Type B pancreatic cell (in vitro differentiated cells): ENCODE data around the gene WAS. TPM values are rescaled to one million over a fixed set of nuclear protein-coding genes. Genes with fewer than 3 reads are reported as not detected.
A peak's percentile ranks its signal among the peaks of the same experiment; 100 is the strongest.
"Not testable (repeated sequence)": the region's sequence is repeated elsewhere in the genome, so short reads cannot be mapped to it uniquely, and the experiment has no call there.

Experiments used
- DNase-seq: peaks from one replicate; pipeline ENCODE4 v3.0.0; 2021; ENCODE audit warnings: mixed read lengths; ENCODE audit not compliant: unreplicated experiment; ENCODE audit errors: extremely low spot score
- H3K27ac Mint-ChIP-seq: 2 replicates; pipeline ENCODE4 v1.8.0; 2021; ENCODE audit warnings: mild to moderate bottlenecking, mixed read lengths
- H3K27me3 Mint-ChIP-seq: 2 replicates; pipeline ENCODE4 v1.8.0; 2021; ENCODE audit warnings: mixed read lengths
- H3K36me3 Mint-ChIP-seq: 2 replicates; pipeline ENCODE4 v1.8.0; 2021; ENCODE audit warnings: mixed read lengths
- H3K4me1 Mint-ChIP-seq: one replicate; pipeline ENCODE4 v1.8.0; 2021; ENCODE audit warnings: mixed read lengths; ENCODE audit not compliant: unreplicated experiment
- H3K4me3 Mint-ChIP-seq: 2 replicates; pipeline ENCODE4 v1.8.0; 2021; ENCODE audit warnings: mild to moderate bottlenecking, mixed read lengths
- H3K9me3 Mint-ChIP-seq: 2 replicates; pipeline ENCODE4 v1.8.0; 2021; ENCODE audit warnings: mixed read lengths
- total RNA-seq: library from RNA; stranded (reverse); gene quantifications from 2 replicates; pipeline ENCODE4 v1.2.1, GENCODE V29; 2021; ENCODE audit warnings: low replicate concordance
- TF ChIP-seq, protein P1 (sequence below): fragments of 200-600 bp; sonication (generic); conservative IDR thresholded peaks from 2 replicates; pipeline ENCODE4 v1.5.0; 2021; ENCODE audit warnings: antibody characterized with exemption, mild to moderate bottlenecking

Gene WAS
- total RNA-seq, 1 donor from 2014 or later = 0.82 TPM

DNA sequence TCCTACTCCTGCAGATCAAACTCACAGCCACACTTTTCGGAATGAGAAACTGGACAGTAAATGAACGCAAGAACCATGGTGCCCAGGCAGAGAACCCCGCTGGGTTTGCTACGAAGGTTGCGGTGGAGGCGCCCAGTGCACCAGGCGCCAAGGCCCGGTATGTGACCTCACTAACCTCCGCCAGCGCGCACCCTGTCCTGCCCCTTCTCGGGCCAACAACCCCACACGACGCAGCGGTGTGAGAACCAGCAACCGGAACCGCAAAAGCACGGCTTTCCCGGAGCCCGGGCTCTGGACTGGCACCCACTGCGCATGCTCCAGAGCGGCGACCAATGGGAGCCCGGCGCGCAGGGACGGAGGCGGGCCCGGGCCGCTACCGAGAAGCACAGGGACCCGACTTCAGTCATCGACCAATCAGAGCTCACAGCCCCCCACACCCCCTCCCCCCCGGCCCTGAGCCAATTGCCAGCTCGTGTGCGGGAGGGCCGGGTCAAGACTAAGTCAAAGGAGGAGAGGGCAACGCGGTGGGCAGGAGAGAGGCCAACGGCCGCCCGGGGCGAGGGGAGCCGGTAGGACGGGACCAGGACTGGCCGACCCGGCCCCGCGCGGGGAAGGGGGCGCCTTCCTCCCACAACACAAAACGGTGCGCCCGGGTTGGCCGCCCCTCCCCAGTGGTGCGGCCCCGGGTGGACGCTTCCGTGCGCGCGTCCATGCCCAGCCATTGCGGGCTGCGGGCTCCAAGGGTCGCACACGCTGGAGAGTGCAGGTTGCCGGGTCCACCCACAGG lies 7.3 kb upstream of the WAS start:
- DNase-seq = peak; percentile 91
- peak overlapping the region; percentile 90 for H3K27ac Mint-ChIP-seq
- peak overlapping the region; percentile 95 for H3K4me3 Mint-ChIP-seq
- peaks cover 8% of the 10 kb centered on the region for H3K4me1 Mint-ChIP-seq
- TF ChIP-seq, protein P1, sequence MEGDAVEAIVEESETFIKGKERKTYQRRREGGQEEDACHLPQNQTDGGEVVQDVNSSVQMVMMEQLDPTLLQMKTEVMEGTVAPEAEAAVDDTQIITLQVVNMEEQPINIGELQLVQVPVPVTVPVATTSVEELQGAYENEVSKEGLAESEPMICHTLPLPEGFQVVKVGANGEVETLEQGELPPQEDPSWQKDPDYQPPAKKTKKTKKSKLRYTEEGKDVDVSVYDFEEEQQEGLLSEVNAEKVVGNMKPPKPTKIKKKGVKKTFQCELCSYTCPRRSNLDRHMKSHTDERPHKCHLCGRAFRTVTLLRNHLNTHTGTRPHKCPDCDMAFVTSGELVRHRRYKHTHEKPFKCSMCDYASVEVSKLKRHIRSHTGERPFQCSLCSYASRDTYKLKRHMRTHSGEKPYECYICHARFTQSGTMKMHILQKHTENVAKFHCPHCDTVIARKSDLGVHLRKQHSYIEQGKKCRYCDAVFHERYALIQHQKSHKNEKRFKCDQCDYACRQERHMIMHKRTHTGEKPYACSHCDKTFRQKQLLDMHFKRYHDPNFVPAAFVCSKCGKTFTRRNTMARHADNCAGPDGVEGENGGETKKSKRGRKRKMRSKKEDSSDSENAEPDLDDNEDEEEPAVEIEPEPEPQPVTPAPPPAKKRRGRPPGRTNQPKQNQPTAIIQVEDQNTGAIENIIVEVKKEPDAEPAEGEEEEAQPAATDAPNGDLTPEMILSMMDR = no peak
- no peaks in the 10 kb centered on the region for H3K9me3 Mint-ChIP-seq
- H3K27me3 Mint-ChIP-seq = no peaks in the 10 kb centered on the region
- no peaks in the 10 kb centered on the region for H3K36me3 Mint-ChIP-seq

DNA sequence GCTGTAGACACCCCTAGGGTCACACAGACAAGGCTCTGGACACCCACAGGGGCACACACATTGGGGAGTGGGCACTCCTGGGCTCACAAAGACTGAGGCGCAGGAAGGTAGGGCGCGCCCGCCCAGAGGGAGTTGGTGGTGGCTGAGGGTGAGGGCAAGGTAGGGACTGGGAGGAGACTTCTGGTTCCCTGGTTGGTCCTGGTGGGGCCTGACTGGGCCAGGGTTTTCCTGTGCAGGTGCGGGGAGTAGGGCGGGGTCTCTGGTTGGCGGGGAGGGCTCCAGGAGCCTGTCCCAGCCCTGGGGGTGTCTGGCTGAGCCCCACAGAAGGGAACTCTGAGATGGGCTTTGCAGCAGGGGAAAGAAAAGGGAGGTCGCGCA lies 6.7 kb upstream of the WAS start:
- Mint-ChIP-seq H3K4me3 (peak overlapping the region; percentile 95), H3K27me3 (no peaks in the 10 kb centered on the region), H3K36me3 (no peaks in the 10 kb centered on the region), H3K27ac (peak overlapping the region; percentile 90), H3K4me1 (peaks cover 8% of the 10 kb centered on the region), H3K9me3 (no peaks in the 10 kb centered on the region)
- no peak for DNase-seq
- TF ChIP-seq, protein P1 = no peak

DNA sequence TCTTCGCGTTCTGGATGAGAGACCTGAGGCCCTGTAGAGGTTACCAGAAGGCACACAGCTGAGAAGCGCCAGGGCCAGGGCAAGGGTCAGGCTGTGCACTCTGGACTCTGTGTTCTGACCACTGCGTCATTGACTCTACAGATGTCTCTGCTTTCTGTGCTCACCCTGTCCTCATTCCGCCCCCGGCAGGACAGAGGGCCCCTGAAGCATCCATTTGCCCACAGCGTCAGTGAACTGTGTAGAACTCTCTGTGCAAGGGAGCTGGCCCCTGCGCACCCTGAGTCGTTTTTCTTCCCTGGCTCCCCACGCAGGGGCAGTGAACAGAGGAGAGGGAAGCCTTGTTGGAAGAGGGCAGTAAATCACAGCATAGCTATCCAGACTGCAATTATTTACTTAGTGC lies 6.1 kb upstream of the WAS start:
- Mint-ChIP-seq H3K4me3 (peak overlapping the region; percentile 95), H3K36me3 (no peaks in the 10 kb centered on the region), H3K27ac (peak overlapping the region; percentile 90), H3K4me1 (peaks cover 8% of the 10 kb centered on the region), H3K27me3 (no peaks in the 10 kb centered on the region), H3K9me3 (no peaks in the 10 kb centered on the region)
- DNase-seq = no peak
- TF ChIP-seq, protein P1 = no peak

DNA sequence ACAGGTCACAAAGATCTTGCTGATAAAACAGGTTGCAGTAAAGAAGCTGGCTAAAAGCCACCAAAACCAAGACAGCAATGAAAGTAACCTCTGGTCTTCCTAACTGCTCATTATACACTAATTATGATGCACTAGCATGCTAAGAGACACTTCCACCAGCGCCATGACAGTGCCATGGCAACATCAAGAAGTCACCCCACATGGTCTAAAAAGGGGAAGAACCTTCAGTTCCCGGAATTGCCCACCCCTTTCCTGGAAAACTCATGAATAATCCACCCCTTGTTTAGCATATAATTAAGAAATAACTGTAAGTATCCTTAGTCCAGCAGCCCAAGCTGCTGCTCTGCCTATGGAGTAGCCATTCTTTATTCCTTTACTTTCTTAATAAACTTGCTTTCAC lies 3.1 kb upstream of the WAS start:
- not testable (repeated sequence) for H3K4me3 Mint-ChIP-seq, H3K27me3 Mint-ChIP-seq, H3K9me3 Mint-ChIP-seq, H3K4me1 Mint-ChIP-seq, H3K27ac Mint-ChIP-seq, H3K36me3 Mint-ChIP-seq, DNase-seq

DNA sequence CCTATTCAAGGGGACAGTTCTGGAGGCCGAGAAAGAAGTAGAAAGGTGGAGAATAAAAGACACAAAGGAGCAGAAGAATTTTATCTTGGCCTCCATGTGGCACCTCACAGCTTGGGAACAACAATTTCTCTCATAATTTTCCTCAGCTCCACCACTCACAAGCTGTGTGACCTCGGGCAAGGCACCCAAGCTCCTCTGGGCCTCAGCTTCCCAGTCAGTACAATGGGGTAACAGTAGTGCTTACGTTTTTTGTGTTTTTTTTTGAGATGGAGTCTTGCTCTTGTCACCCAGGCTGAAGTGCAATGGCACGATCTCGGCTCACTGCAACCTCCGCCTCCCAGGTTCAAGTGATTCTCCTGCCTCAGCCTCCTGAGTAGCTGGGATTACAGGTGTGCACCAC lies 2.7 kb upstream of the WAS start:
- H3K27ac Mint-ChIP-seq, H3K36me3 Mint-ChIP-seq, DNase-seq, H3K27me3 Mint-ChIP-seq, H3K4me1 Mint-ChIP-seq, H3K9me3 Mint-ChIP-seq, H3K4me3 Mint-ChIP-seq: not testable (repeated sequence)

DNA sequence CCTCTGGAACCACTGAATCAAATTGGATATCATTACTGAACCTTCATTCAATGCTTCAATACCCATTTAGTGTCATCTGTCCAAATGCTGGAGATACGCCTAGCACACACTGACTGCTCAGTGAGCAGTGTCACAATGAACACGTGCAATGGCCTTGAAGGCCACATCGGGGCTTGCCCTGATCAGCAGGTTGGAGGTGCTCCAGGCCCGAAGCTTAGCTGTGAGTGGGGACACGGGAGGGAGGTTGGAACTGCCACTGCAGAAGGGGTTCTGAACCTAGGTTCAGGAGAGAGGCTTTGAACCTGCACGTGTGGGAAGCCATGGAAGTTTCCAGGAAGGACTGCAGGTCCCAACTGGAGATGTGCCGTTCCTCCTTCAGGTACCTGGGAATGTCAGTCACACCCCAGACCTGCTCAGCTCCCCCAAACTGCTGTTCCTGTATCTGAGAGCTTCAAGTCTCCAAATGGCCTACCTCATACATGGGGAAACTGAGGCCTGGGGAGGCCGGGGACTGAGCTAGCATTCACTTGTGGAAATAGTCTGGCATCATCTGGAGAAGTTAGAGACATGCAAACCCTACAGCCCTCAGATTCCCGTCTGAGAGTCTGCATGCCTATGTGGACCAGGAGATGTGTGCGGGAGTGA lies 1.9 kb upstream of the WAS start:
- no peaks in the 10 kb centered on the region for H3K36me3 Mint-ChIP-seq
- H3K9me3 Mint-ChIP-seq = no peaks in the 10 kb centered on the region
- TF ChIP-seq, protein P1 = no peak
- H3K27me3 Mint-ChIP-seq = peaks cover 13% of the 10 kb centered on the region
- no peak overlapping the region for H3K27ac Mint-ChIP-seq
- no peak for DNase-seq
- H3K4me1 Mint-ChIP-seq = peaks cover 8% of the 10 kb centered on the region
- H3K4me3 Mint-ChIP-seq = no peak overlapping the region

DNA sequence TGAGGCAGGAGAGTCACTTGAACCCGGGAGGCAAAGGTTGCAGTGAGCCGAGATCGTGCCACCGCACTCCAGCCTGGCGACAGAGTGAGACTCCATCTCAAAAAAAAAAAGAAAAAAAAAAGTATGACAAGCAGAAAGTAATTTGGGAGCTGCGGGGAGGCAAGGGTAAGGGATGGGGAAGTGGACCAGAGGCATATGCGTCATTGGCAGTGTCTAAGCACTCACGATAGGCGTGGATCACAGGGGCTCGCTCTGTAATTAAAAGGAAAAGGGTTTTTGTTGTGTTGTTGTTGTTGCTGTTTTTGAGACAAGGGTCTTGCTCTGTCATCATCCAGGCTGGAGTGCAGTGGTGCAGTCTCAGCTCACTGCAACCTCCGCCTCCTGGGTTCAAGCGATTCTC lies 804 bp upstream of the WAS start:
- DNase-seq, H3K27ac Mint-ChIP-seq, H3K9me3 Mint-ChIP-seq, H3K36me3 Mint-ChIP-seq, H3K4me3 Mint-ChIP-seq, H3K4me1 Mint-ChIP-seq: not testable (repeated sequence)
- peaks cover 18% of the 10 kb centered on the region for H3K27me3 Mint-ChIP-seq
